ENCODE data around the gene JARID2.

DNA sequence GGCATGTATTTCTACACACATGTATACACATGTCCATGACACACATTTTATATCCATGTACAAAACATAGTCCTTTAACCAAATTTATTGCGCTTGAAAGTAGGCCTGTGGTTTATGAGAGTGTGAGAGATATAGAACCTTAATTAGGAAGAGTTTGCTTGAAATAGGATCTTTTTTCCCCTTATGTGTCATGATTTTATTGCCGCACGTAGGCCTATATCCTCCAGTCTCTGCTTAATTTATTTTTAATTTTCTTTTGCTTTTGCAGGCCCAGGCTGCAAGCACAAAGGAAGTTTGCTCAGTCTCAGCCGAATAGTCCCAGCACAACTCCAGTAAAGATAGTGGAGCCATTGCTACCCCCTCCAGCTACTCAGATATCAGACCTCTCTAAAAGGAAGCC is 205.9 kb downstream of the JARID2 start:
- TF ChIP-seq, protein P1, sequence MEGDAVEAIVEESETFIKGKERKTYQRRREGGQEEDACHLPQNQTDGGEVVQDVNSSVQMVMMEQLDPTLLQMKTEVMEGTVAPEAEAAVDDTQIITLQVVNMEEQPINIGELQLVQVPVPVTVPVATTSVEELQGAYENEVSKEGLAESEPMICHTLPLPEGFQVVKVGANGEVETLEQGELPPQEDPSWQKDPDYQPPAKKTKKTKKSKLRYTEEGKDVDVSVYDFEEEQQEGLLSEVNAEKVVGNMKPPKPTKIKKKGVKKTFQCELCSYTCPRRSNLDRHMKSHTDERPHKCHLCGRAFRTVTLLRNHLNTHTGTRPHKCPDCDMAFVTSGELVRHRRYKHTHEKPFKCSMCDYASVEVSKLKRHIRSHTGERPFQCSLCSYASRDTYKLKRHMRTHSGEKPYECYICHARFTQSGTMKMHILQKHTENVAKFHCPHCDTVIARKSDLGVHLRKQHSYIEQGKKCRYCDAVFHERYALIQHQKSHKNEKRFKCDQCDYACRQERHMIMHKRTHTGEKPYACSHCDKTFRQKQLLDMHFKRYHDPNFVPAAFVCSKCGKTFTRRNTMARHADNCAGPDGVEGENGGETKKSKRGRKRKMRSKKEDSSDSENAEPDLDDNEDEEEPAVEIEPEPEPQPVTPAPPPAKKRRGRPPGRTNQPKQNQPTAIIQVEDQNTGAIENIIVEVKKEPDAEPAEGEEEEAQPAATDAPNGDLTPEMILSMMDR (IDR thresholded peaks at IDR 0.05), result no peak
- no peak for TF ChIP-seq POLR2A (IDR thresholded peaks at IDR 0.05)
